PC-9 (cell line): ENCODE results near the gene VPS39. TPM values are rescaled to one million over a fixed set of nuclear protein-coding genes. Genes with fewer than 3 reads are reported as not detected.
"Not testable (repeated sequence)": the region's sequence is repeated elsewhere in the genome, so short reads cannot be mapped to it uniquely, and the experiment has no call there.

Experiments used
- BruUV-seq: library from RNA; stranded (reverse); fragments of 400-500 nt; replicated peaks from 2 replicates; lab custom pipeline; 2021; lab: Mats Ljungman, UMichigan
- CTCF ChIA-PET: fragments of 300-600 bp; sonication (Branson Sonifier 250); formaldehyde crosslinking; loops from one replicate; lab custom pipeline; 2022; ENCODE audit warnings: antibody characterized with exemption; lab: Charles Lee
- POLR2A ChIA-PET: fragments of 300-600 bp; sonication (Branson Sonifier 250); formaldehyde crosslinking; loops from one replicate; lab custom pipeline; 2022; ENCODE audit warnings: antibody characterized with exemption; ENCODE audit not compliant: unreplicated experiment; lab: Charles Lee
- DNase-seq, 2 experiments: peaks; one replicate each; pipeline versions ENCODE4 v3.0.0 to v3.0.0-alpha.2; 2015 to 2022; ENCODE audit warnings: mixed read lengths in 1 of 2
- H2AFZ ChIP-seq: fragments of 200-600 bp; sonication (generic); 2 replicates; pipeline ENCODE4 v1.8.1; 2017; ENCODE audit warnings: antibody characterized with exemption
- H3F3A ChIP-seq: fragments of 200-600 bp; sonication (generic); 2 replicates; pipeline ENCODE4 v1.8.1; 2017; ENCODE audit warnings: antibody characterized with exemption, mild to moderate bottlenecking, low read depth; ENCODE audit not compliant: insufficient read depth
- H3K27ac ChIP-seq: fragments of 200-600 bp; sonication (generic); 2 replicates; pipeline ENCODE4 v1.6.1; 2016; ENCODE audit warnings: mixed run types
- H3K27me3 ChIP-seq: fragments of 200-600 bp; sonication (generic); 2 replicates; pipeline ENCODE4 v1.6.1; 2016; ENCODE audit warnings: low read depth, mixed run types; ENCODE audit not compliant: insufficient read depth
- H3K36me3 ChIP-seq: fragments of 200-600 bp; sonication (generic); 2 replicates; pipeline ENCODE4 v1.6.1; 2016; ENCODE audit warnings: low read depth, mixed run types
- H3K4me1 ChIP-seq: fragments of 200-600 bp; sonication (generic); replicated peaks from 2 replicates; pipeline ENCODE4 v1.6.1; 2016; ENCODE audit warnings: mixed run types; ENCODE audit not compliant: insufficient read depth
- H3K4me2 ChIP-seq: fragments of 200-600 bp; sonication (generic); 2 replicates; pipeline ENCODE4 v1.6.1; 2017; ENCODE audit warnings: mixed run types
- H3K4me3 ChIP-seq: fragments of 200-600 bp; sonication (generic); 2 replicates; pipeline ENCODE4 v1.6.1; 2016; ENCODE audit warnings: mixed run types
- H3K79me2 ChIP-seq: fragments of 200-600 bp; sonication (generic); 2 replicates; pipeline ENCODE4 v1.6.1; 2017; ENCODE audit warnings: low read depth, mixed run types
- H3K9me2 ChIP-seq: fragments of 200-600 bp; sonication (generic); 2 replicates; pipeline ENCODE4 v1.8.1; 2017; ENCODE audit warnings: mild to moderate bottlenecking; ENCODE audit not compliant: insufficient read depth
- H3K9me3 ChIP-seq: fragments of 200-600 bp; sonication (generic); 2 replicates; pipeline ENCODE4 v1.8.1; 2016; ENCODE audit warnings: low read depth; ENCODE audit not compliant: insufficient read depth
- H4K20me1 ChIP-seq: fragments of 200-600 bp; sonication (generic); 2 replicates; pipeline ENCODE4 v1.8.1; 2017; ENCODE audit not compliant: insufficient read depth
- EZH2 ChIP-seq: fragments of 200-600 bp; sonication (generic); IDR thresholded peaks from 2 replicates; pipeline ENCODE4 v1.8.0; 2017; ENCODE audit warnings: antibody characterized with exemption, low read depth
- intact Hi-C: fragments of 100-400 bp; cut with micrococcal nuclease; formaldehyde crosslinking; loops from one replicate; pipeline ENCODE4 v1.10.0; 2022; ENCODE audit not compliant: unreplicated experiment
- total RNA-seq: library from RNA; stranded (reverse); gene quantifications from 2 replicates; pipeline ENCODE4 v1.2.3, GENCODE V29; 2021
- TF ChIP-seq, protein P1 (sequence below): fragments of 200-600 bp; sonication (generic); conservative IDR thresholded peaks from 2 replicates; pipeline ENCODE4 v1.6.1; 2017; ENCODE audit warnings: mixed run types, antibody characterized with exemption, mild to moderate bottlenecking, moderate library complexity

VPS39 gene
- total RNA-seq, 1 experiment from 2014 or later, result 57.6 TPM

GRCh38 chr15:42232606-42233005 lies 24.5 kb upstream of the VPS39 start:
- POLR2A ChIA-PET, result interaction anchor here (0.7 kb wide), 1 partner anchor 597 kb away, joined by 5 read pairs; no protein-coding TSS in a partner anchor
- peaks cover 17% of the 10 kb centered on the region; the same call in 1 of the 2 replicates for H3K36me3 ChIP-seq
- CTCF ChIA-PET, result no interaction called here

GRCh38 chr15:42231088-42231487 lies 23.0 kb upstream of the VPS39 start:
- Histone ChIP-seq H3K36me3 (peaks cover 12% of the 10 kb centered on the region; the same call in 1 of the 2 replicates), H3F3A (no peaks in the 10 kb centered on the region), H3K9me2 (no peaks in the 10 kb centered on the region), H4K20me1 (no peaks in the 10 kb centered on the region), H2AFZ (no peak overlapping the region), H3K9me3 (no peaks in the 10 kb centered on the region), H3K27ac (no peak overlapping the region), H3K4me1 (no peaks in the 10 kb centered on the region), H3K4me2 (no peak overlapping the region), H3K27me3 (no peaks in the 10 kb centered on the region), H3K79me2 (no peaks in the 10 kb centered on the region), H3K4me3 (no peak overlapping the region)
- TF ChIP-seq, protein P1, sequence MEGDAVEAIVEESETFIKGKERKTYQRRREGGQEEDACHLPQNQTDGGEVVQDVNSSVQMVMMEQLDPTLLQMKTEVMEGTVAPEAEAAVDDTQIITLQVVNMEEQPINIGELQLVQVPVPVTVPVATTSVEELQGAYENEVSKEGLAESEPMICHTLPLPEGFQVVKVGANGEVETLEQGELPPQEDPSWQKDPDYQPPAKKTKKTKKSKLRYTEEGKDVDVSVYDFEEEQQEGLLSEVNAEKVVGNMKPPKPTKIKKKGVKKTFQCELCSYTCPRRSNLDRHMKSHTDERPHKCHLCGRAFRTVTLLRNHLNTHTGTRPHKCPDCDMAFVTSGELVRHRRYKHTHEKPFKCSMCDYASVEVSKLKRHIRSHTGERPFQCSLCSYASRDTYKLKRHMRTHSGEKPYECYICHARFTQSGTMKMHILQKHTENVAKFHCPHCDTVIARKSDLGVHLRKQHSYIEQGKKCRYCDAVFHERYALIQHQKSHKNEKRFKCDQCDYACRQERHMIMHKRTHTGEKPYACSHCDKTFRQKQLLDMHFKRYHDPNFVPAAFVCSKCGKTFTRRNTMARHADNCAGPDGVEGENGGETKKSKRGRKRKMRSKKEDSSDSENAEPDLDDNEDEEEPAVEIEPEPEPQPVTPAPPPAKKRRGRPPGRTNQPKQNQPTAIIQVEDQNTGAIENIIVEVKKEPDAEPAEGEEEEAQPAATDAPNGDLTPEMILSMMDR, result no peak
- no peak for TF ChIP-seq EZH2
- CTCF ChIA-PET, result no interaction called here
- DNase-seq, result no peak
- intact Hi-C loops, result no loop called here
- POLR2A ChIA-PET, result no interaction called here
- BruUV-seq, result no TSS peak

More at GRCh38 chr15:42232606-42233005, 24.5 kb upstream of the VPS39 start:
- H3K27ac ChIP-seq, result no peak overlapping the region
- BruUV-seq, result no TSS peak
- H3K9me2 ChIP-seq, result no peaks in the 10 kb centered on the region
- H3K4me3 ChIP-seq, result no peak overlapping the region
- no peak overlapping the region for H2AFZ ChIP-seq
- H3K9me3 ChIP-seq, result no peaks in the 10 kb centered on the region
- no peaks in the 10 kb centered on the region for H3K27me3 ChIP-seq
- no peak for DNase-seq
- TF ChIP-seq, protein P1, result no peak
- no peak for TF ChIP-seq EZH2
- H4K20me1 ChIP-seq, result no peaks in the 10 kb centered on the region
- H3K79me2 ChIP-seq, result no peaks in the 10 kb centered on the region
- intact Hi-C loops, result no loop called here
- H3F3A ChIP-seq, result no peaks in the 10 kb centered on the region
- H3K4me2 ChIP-seq, result no peak overlapping the region
- H3K4me1 ChIP-seq, result no peaks in the 10 kb centered on the region

DNA sequence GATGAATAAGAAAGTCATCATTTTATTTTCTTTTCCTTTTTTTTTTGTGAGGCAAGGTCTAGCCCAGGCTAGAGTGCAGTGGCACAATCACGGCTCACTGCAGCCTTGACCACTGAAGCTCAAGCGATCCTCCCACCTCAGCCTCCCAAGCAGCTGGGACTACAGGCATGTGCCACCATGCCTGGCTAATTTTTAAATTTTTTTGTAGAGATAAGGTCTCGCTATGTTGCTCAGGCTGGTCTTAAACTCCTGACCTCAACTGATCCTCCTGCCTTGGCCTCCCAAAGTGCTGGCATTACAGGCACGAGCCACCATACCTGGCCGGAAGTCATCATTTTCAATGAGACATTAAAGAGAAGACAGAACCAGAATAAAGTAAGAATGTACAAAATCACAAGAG lies 20.9 kb upstream of the VPS39 start:
- H3K4me3 ChIP-seq, H3K27me3 ChIP-seq, H4K20me1 ChIP-seq, H3K4me2 ChIP-seq, H3K27ac ChIP-seq, BruUV-seq, DNase-seq, H3K9me3 ChIP-seq, H3K4me1 ChIP-seq, H3K79me2 ChIP-seq, H3F3A ChIP-seq, intact Hi-C loops, POLR2A ChIA-PET, H2AFZ ChIP-seq, H3K9me2 ChIP-seq: not testable (repeated sequence)
- CTCF ChIA-PET, result interaction anchor here (0.7 kb wide), 1 partner anchor 695 kb away, joined by 3 read pairs; no protein-coding TSS in a partner anchor
- H3K36me3 ChIP-seq, result peaks cover 12% of the 10 kb centered on the region; the same call in 1 of the 2 replicates

- Histone ChIP-seq H3K4me2 (no peak overlapping the region), H2AFZ (no peak overlapping the region), H3K79me2 (no peaks in the 10 kb centered on the region), H3K4me3 (no peak overlapping the region), H3K27me3 (no peaks in the 10 kb centered on the region), H3K9me3 (no peaks in the 10 kb centered on the region), H3F3A (no peaks in the 10 kb centered on the region), H3K36me3 (peaks cover 10% of the 10 kb centered on the region; the same call in 1 of the 2 replicates), H3K27ac (no peak overlapping the region), H3K4me1 (no peaks in the 10 kb centered on the region), H3K9me2 (no peaks in the 10 kb centered on the region), H4K20me1 (no peaks in the 10 kb centered on the region)
- ChIA-PET CTCF (no interaction called here), POLR2A (no interaction called here)
- intact Hi-C loops, result no loop called here
- TF ChIP-seq, protein P1, result no peak
- no peak for TF ChIP-seq EZH2
- no TSS peak for BruUV-seq
- DNase-seq, result no peak
Observed at GRCh38 chr15:42228036-42228435, 19.9 kb upstream of the VPS39 start.
